K562 (cell line): ENCODE data around the gene GALT. TPM values are rescaled to one million over a fixed set of nuclear protein-coding genes. Genes with fewer than 3 reads are reported as not detected.

Experiments used
- CEBPZ ChIP-seq: fragments of 150-350 bp; IDR thresholded peaks from 2 replicates; pipeline ENCODE4 v1.6.1; 2014; ENCODE audit warnings: low read depth, mild to moderate bottlenecking, low read length, borderline replicate concordance
- EHMT2 ChIP-seq: fragments of 450-650 bp; IDR thresholded peaks from 2 replicates; pipeline ENCODE4 v1.6.1; 2018; ENCODE audit warnings: antibody characterized with exemption
- MYBL2 ChIP-seq, 2 experiments: fragments of 450-650 bp in 1 of 2; sonication (generic) in 1 of 2; formaldehyde crosslinking in 1 of 2; IDR thresholded peaks; 2 replicates each; pipeline versions ENCODE4 v1.6.1 to v1.8.1; 2017 to 2022; ENCODE audit warnings: borderline replicate concordance in 1 of 2, inconsistent platforms in 1 of 2, low read depth in 1 of 2, mild to moderate bottlenecking in 1 of 2, missing genetic modification reagents in 1 of 2, moderate library complexity in 1 of 2
- NFYB ChIP-seq: IDR thresholded peaks from 2 replicates; pipeline ENCODE4 v1.6.1; 2011; ENCODE audit warnings: mild to moderate bottlenecking, moderate library complexity; ENCODE audit not compliant: insufficient read length; ENCODE audit errors: extremely low read depth
- PML ChIP-seq: IDR thresholded peaks from 2 replicates; pipeline ENCODE4 v1.6.1; 2012; ENCODE audit warnings: low read length, inconsistent platforms
- RHOXF2B ChIP-seq: fragments of 250-450 bp; sonication (Bioruptor Pico); conservative IDR thresholded peaks from 2 replicates; pipeline ENCODE4 v1.5.1; 2021
- ZBTB40 ChIP-seq, 2 experiments: fragments of 450-650 bp in 1 of 2; sonication (generic) in 1 of 2; formaldehyde crosslinking in 1 of 2; IDR thresholded peaks; 2 replicates each; pipeline versions ENCODE4 v1.7.1 to v1.9.0; 2016 to 2022; ENCODE audit warnings: inconsistent platforms in 1 of 2, mild to moderate bottlenecking in 1 of 2, missing genetic modification reagents in 1 of 2
- ZNF184 ChIP-seq: sonication (generic); formaldehyde crosslinking; IDR thresholded peaks from 2 replicates; pipeline ENCODE4 v1.5.0; 2020; ENCODE audit warnings: missing genetic modification reagents
- polyA plus RNA-seq, 8 experiments: library from polyadenylated mRNA; depleted of rRNA in 4 of 8; stranded (reverse) in 5 of 8; unstranded in 3 of 8; fragments of >200 nt; fragmentation: Nextera tagmentation in 2 of 8; fragmentation: Illumina TruSeq in 1 of 8; extraction: Ambion mirVana in 2 of 8; extraction: Trizol in 1 of 8; gene quantifications; 2 replicates each; pipeline versions ENCODE4 v1.2.1 to v1.2.3, GENCODE V29; 2011 to 2014; ENCODE audit warnings: inconsistent platforms in 1 of 8, missing spikeins in 1 of 8
- total RNA-seq, 7 experiments: library from RNA; depleted of rRNA in 6 of 7; stranded (reverse); fragments of >200 nt in 6 of 7; fragmentation: Illumina TruSeq in 2 of 7; extraction: Trizol in 2 of 7; gene quantifications; 2 replicates each; pipeline versions ENCODE4 v1.2.1 to v1.2.3, GENCODE V29; 2011 to 2021; ENCODE audit warnings: low replicate concordance in 1 of 7

Gene GALT
- total and polyA plus RNA-seq, 9 of the 15 experiments (the other 6 are each of a cell fraction or from before 2014, with no cell fraction given) = 7.3 to 29.2 (median 15.6) TPM

- peak; percentile 96 for TF ChIP-seq ZBTB40 (IDR thresholded peaks at IDR 0.05)
- no peak for TF ChIP-seq ZBTB40 (CRISPR knock-in tag; IDR thresholded peaks at IDR 0.05)
- no peak for TF ChIP-seq PML
- no peak for TF ChIP-seq RHOXF2B (CRISPR knock-in tag)
- TF ChIP-seq CEBPZ = peak; percentile 39; the same call in 1 of the 2 replicates
- TF ChIP-seq ZNF184 (CRISPR knock-in tag) = no peak
- peak; percentile 86 for TF ChIP-seq EHMT2
- TF ChIP-seq MYBL2 (IDR thresholded peaks at IDR 0.05; ENCODE audit: low read depth) = peak; percentile 54; the same call in 1 of the 2 replicates
- TF ChIP-seq MYBL2 (CRISPR knock-in tag; IDR thresholded peaks at IDR 0.05; ENCODE audit: borderline replicate concordance) = no peak
- TF ChIP-seq NFYB = peak; percentile 62
These were observed 26.1 kb upstream of the GALT start, which contains the start of gene DCTN3 (continued) for GRCh38 chr9:34620061-34620994.
